GM19351 (cell line): ENCODE data around the gene DNASE1L1.
"Not testable (repeated sequence)": the region's sequence is repeated elsewhere in the genome, so short reads cannot be mapped to it uniquely, and the experiment has no call there.

Experiments used
- ATAC-seq: cut with Tn5 transposase; IDR thresholded peaks from one replicate; pipeline ENCODE4 v1.9.1; 2021; ENCODE audit warnings: mild to moderate bottlenecking, moderate library complexity; ENCODE audit not compliant: unreplicated experiment

DNASE1L1 gene

DNA sequence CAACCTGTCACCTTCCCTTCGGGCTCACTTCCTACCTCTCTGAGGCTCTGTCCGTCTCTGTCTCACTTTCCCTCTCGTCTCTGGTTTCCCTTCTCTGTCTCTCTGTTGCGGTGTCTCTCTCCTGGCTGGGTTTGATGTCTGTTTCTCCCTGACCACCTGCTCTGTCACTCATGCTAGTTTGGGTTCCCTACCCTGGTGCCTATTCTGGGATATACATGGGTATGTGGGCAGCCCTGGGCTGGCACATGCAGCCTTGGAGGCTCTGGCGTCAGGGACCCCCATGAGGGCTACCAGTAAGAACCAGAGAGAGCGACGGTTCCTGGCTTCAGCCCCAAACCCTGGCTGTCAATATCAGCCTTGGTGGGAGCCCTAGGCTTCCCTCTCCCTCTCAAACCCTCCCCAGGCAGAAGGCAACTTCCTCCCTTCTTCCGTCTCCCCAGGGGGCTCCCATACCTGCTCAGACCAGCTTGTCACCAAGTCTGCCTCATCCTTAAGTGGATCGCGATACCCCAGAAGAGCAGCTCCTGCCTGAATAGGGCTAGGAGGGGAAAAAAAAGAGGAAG lies 314 bp downstream of the DNASE1L1 start:
- peak; percentile 7 for ATAC-seq

DNA sequence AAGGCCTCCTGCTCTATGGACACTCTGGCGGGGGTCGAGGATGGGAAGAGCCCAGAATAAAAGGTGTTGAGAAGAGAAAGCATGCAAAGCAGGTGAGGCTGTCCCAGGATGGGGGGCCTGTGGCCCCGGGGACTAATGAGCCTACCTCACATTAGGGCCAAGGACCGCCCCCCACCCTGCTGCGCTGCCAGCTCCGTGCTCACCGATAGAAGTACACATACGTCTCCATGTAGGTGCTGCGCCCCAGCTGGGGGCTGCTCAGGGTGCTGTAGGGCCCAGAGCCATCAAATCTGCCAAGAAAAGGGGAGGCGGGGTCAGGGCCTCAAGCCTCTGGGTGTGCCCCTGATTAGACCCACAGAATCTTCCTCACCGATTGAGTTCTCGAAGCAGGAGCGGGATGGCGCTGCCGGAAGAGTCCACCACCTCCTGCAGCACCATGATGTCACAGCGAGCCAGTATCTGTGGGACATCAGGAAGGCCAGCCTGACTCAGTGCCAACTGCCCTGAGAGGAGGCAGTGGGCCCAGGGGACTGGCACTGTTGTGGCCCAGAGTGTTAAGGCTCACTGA lies 4.3 kb downstream of the DNASE1L1 start:
- ATAC-seq, result no peak

GRCh38 chrX:154403858-154404257 lies 5.2 kb downstream of the DNASE1L1 start:
- ATAC-seq, result no peak

- ATAC-seq, result no peak
These were observed 5.9 kb downstream of the DNASE1L1 start for GRCh38 chrX:154403192-154403591.

DNA sequence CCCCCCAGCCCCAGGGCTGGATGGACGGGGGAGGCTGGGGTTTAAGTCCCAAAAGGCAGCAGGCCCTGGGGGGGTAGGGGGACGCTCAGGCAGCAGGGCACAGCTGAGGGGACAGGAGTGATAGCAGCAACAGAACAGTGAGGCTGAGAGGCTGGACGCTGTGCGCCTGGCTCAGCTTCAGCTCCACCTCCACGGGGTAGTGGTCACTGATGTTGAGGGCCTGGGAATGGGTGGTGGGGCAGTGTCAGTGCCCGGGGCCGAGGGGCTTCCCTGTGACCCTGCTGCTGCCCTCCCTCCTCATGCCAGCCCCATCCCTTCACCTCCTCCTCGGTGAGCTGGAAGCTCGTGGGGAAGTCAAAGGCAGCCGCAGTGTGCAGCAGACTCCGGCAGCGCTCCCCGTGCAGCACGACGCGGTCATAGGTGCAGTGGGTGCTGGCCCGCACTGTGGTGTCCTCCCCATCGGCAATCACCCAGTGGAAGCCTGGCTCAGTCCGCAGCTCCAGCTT lies 6.4 kb downstream of the DNASE1L1 start:
- no peak for ATAC-seq

- no peak for ATAC-seq
These were observed 7.0 kb downstream of the DNASE1L1 start for GRCh38 chrX:154401918-154402621.

DNA sequence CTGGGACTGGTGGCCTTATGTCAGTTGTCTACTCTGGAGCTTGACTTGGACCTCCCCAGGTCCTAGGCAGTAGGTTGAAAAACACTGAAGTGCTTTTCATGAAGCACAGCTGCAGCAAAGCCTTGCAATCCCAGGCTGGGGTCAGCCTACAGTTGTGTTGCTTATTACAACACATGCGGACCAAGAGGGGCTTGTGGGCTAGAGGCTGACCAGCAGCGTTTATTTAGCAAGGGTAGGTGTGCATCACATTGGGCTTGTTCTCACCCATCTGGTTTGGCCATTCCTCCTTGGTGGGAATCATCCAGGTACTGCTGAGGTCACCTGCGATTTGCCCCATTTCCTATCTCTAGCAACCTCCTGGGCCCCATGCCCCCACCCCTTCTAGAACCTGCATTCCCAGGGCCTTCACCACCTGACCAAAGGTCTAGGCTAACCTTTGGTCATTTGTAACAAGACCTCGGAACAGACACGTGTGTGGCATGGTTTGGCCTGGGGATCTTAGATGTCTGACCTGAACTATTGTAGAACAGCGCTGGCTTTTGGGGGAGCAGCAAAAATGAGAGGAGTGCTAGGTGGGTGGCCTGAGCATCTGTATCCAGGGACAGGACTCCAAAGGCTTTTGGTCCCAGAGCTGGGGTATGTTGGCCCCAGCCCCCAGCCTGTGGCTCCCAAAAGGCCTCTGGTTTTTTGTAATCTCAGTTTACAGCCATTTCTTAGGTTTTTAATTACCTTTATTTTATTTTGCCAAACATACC lies 7.8 kb downstream of the DNASE1L1 start:
- no peak for ATAC-seq

DNA sequence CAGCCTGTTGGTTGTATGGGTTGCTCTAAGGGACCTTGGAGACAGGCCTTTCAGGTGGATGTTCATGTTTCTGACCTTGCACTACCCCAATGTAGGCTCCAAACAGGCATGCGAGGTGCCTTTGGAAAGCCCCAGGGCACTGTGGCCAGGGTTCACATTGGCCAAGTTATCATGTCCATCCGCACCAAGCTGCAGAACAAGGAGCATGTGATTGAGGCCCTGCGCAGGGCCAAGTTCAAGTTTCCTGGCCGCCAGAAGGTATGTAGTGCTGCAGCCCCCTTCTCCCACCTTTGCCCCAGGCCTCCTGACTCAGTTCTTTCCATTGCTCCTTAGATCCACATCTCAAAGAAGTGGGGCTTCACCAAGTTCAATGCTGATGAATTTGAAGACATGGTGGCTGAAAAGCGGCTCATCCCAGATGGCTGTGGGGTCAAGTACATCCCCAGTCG lies 8.7 kb downstream of the DNASE1L1 start:
- not testable (repeated sequence) for ATAC-seq

GRCh38 chrX:154399527-154400368 lies 9.3 kb downstream of the DNASE1L1 start:
- ATAC-seq, result no peak

DNA sequence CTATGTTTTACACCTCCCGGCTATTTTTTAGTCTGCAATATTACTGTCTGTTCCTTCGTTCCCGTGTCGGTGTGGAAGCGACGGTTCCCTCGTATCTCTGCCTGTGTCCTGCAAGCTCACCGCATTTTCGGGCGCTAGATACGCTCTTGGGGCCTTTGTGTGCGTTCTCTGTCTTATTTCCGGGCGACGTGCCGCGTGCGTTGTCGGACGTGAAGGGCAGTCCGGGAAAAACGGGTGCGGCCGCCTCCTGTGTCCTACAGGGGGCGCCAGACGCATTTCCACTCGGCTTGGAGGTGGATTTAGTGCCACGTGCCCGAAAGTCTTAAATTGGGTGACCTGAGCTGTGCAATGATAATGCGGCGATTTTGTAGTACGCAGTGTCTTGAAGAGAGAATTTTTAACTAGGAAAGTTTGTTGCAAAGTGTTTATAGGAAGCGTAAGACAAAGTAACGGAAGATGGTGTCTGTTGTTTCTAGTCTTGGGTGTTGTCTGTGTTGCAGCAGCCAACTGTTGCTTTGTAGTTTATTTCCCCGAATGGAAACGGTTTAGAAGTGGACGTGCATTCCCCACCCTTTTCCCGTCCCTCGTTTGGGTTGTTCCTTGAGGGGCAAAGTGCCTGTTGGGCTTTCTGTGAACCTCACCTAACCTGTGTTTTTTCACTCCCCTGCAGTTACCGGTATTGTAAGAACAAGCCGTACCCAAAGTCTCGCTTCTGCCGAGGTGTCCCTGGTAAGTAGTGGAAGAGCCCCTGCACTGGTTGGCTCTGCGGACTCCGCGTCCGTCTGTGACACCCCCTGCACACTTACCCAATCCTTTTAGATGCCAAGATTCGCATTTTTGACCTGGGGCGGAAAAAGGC lies 10.2 kb downstream of the DNASE1L1 start:
- ATAC-seq, result no peak

- ATAC-seq, result peak; percentile 68
These were observed 11.0 kb downstream of the DNASE1L1 start, which contains the start of gene RPL10 for GRCh38 chrX:154397888-154398667. TSS of gene RPL10 (plus strand) at chrX:154398377. CDS start at chrX:154398520, 143 bp downstream.

DNA sequence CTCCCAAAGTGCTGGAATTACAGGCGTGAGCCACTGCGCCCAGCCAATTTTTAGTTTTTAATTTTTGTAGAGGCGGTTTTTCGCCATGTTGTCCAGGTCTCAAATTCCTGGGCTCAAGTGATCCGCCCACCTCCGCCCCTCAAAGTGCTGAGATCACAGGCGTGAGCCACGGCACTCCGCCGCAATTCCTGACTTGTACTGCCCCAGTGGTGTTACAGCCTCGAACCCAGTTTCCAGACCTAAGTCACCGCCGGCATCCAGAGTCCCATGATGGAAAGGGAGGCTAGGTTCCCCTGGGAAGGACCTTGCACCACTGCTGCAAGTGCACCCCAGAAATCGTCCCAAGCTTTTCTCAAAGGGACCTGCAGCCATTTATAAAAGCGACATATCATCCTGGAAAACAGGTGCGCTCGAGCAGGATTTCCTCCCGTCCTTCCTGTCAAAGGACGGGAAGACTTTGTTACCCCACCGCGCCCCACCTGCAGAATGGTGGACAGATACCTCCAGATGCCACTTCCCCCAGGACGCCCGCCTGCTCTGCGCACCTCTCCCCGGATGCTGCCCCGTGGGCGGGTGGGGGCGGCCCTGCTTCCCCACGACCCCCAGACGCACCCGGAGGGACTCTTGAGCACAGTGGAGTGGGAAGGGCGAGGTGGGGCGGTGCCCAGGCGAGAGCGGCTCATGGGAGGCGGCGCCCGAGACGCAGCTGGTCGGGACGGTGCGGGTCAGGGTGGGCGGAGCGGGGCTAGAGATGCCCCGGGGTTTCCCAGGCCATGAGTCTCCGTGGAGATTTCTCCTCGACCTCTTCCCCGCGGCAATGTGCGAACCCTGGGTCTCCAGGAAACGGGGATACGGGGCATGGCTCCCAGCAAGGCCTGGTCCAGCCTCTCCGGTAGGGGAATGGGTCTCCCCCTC lies 11.8 kb downstream of the DNASE1L1 start:
- peak; percentile 57 for ATAC-seq

DNA sequence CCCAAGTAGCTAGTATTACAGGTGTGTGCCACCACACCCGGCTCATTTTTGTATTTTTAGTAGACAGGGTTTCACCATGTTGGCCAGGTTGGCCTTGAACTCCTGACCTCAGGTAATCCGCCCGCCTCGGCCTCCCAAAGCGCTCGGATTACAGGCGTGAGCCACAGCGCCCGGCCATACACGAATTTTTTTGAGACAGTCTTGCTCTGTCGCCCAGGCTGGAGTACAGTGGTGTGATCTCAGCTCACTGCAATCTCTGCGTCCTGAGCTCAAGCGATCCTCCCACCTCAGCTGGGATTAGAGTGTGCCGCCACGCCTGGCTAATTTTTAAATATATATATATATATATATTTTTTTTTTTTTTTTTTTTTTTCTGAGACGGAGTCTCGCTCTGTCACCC lies 12.7 kb downstream of the DNASE1L1 start:
- not testable (repeated sequence) for ATAC-seq

DNA sequence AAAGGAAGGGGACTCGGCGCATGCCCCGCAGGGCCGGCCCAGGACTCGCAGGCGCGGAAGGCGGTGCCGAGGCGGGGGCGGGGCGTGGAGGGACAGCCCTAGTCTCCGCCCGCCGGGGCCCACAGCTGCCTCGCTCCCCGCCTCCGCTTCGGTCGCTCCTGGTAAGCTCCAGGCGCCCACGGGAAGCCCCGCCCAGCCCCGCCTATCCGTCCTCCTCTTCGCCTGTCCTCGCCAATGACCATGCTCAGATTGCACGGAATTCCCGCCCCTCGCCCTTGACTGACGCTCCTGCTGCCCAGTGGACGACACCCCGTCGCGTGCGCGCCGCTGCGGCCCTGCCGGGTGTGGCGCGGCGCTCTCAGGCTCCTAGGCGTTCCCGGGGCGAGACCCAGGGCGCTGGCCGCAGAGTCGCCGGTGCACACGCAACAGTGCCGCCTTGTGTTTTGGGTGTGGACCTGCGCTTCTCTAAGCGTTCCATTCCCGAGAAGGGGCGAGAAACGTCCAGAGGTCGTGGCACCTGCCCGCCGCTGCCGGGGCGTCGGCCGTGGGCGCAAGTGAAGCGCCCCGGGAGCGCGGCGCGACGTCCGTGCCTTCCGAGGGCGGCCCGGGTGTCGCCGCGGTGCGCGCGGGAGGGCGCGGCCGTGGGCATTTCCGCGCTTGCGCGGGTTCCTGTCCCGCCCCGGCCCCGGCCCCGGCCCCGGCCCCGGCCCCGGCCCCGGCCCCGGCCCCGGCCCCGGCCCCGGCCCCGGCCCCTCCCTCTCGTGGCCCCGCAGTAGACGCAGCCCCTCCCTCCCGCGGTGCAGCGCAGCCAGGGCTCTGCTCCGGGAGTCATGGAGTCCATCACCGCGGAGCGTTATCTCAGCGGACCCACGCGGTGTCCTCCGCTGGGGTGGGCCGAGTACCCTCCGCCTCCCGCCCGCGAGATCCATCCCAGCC lies 19.0 kb downstream of the DNASE1L1 start:
- peak; percentile 62 for ATAC-seq

GRCh38 chrX:154388649-154389048 lies 20.4 kb downstream of the DNASE1L1 start:
- ATAC-seq, result not testable (repeated sequence)

DNA sequence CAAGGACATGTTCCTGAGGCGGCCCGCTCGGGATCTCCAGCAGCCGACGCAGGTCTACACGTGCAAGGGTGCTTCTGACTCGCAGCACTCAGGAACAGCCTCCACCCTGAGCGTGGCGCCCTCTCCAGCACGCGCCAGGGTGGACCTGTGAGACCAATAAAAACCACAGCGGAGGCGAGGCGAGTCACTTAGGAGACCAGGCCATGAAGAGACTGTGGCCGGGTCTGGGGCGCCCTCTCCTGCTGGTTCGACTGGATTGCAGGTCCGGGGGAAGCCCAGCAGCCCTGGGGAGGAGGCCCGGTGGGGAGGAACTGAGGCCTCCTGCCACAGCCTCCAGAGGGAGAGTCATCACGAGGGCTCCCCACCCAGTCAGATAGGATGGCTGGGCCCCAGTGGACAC lies 21.0 kb downstream of the DNASE1L1 start:
- ATAC-seq, result peak; percentile 33
